OCI-LY3 (cell line): ENCODE measurements around the gene ULBP1.

ENCODE experiments used
- EZH2phosphoT487 ChIP-seq: fragments of 200-600 bp; shearing (Covaris generic); IDR thresholded peaks from 2 replicates; pipeline ENCODE4 v1.6.1; 2018; ENCODE audit warnings: antibody characterized with exemption, mixed run types, low read depth
- TF ChIP-seq, protein P1 (sequence below): fragments of 200-600, 300-600 bp; sonication (generic); IDR thresholded peaks from 2 replicates; pipeline ENCODE4 v1.5.1; 2014; ENCODE audit warnings: antibody characterized with exemption, low read length, low read depth

- no peak for TF ChIP-seq EZH2phosphoT487
- TF ChIP-seq, protein P1, sequence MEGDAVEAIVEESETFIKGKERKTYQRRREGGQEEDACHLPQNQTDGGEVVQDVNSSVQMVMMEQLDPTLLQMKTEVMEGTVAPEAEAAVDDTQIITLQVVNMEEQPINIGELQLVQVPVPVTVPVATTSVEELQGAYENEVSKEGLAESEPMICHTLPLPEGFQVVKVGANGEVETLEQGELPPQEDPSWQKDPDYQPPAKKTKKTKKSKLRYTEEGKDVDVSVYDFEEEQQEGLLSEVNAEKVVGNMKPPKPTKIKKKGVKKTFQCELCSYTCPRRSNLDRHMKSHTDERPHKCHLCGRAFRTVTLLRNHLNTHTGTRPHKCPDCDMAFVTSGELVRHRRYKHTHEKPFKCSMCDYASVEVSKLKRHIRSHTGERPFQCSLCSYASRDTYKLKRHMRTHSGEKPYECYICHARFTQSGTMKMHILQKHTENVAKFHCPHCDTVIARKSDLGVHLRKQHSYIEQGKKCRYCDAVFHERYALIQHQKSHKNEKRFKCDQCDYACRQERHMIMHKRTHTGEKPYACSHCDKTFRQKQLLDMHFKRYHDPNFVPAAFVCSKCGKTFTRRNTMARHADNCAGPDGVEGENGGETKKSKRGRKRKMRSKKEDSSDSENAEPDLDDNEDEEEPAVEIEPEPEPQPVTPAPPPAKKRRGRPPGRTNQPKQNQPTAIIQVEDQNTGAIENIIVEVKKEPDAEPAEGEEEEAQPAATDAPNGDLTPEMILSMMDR: no peak
Observed at GRCh38 chr6:149965194-149966020, 1.7 kb downstream of the ULBP1 start.
